K562 (cell line): ENCODE results near the gene CCNL2. TPM values are rescaled to one million over a fixed set of nuclear protein-coding genes. Genes with fewer than 3 reads are reported as not detected.

Experiments used
- CXXC5 ChIP-seq: fragments of 250-450 bp; sonication (Bioruptor Pico); IDR thresholded peaks from 2 replicates; pipeline ENCODE4 v1.8.0; 2022; ENCODE audit warnings: inconsistent platforms, mild to moderate bottlenecking, moderate library complexity
- DNMT1 ChIP-seq: fragments of 450-650 bp; IDR thresholded peaks from 2 replicates; pipeline ENCODE4 v1.6.1; 2016; ENCODE audit warnings: antibody characterized with exemption, mild to moderate bottlenecking
- ELF1 ChIP-seq: fragments of 200-800 bp; sonication (Bioruptor generic); IDR thresholded peaks from 2 replicates; pipeline ENCODE4 v1.6.1; 2016; ENCODE audit warnings: missing genetic modification characterization, missing compliant biosample characterization
- FOXA3 ChIP-seq, 2 experiments: fragments of 450-650 bp in 1 of 2; sonication (generic) in 1 of 2; formaldehyde crosslinking; IDR thresholded peaks in 1 of 2; conservative IDR thresholded peaks in 1 of 2; 2 replicates each; pipeline versions ENCODE4 v1.4.0 to v1.8.0; 2020 to 2022; ENCODE audit warnings: mild to moderate bottlenecking in 2 of 2, missing genetic modification reagents in 1 of 2
- JUND ChIP-seq, 2 experiments: IDR thresholded peaks; 2 replicates in 1 of 2; 3 replicates in 1 of 2; pipeline ENCODE4 v1.6.1; 2011; ENCODE audit warnings: borderline replicate concordance in 2 of 2, low read depth in 2 of 2, low read length in 2 of 2, improper control_type of control experiment in 1 of 2, missing biosample characterization in 1 of 2, missing genetic modification characterization in 1 of 2, missing genetic modification reagents in 1 of 2
- NCOR1 ChIP-seq: fragments of 450-650 bp; IDR thresholded peaks from 2 replicates; pipeline ENCODE4 v1.6.1; 2016; ENCODE audit warnings: mild to moderate bottlenecking, moderate library complexity
- NFE2L1 ChIP-seq: fragments of 450-650 bp; IDR thresholded peaks from 2 replicates; pipeline ENCODE4 v1.6.1; 2016; ENCODE audit warnings: missing genetic modification characterization, low read depth, mild to moderate bottlenecking, missing compliant biosample characterization, moderate library complexity, borderline replicate concordance
- POLR3G ChIP-seq: IDR thresholded peaks from 2 replicates; pipeline ENCODE4 v1.6.1; 2011; ENCODE audit not compliant: insufficient read length, insufficient replicate concordance; ENCODE audit errors: extremely low read depth
- RBM22 ChIP-seq: fragments of 200-400 bp; formaldehyde crosslinking; IDR thresholded peaks from 2 replicates; pipeline ENCODE4 v1.6.1; 2018; ENCODE audit warnings: low read length, low read depth; ENCODE audit not compliant: poor library complexity, severe bottlenecking
- REST ChIP-seq, 2 experiments: fragments of 450-650 bp; formaldehyde crosslinking in 1 of 2; IDR thresholded peaks; 2 replicates each; pipeline versions ENCODE4 v1.4.0 to v1.6.1; 2014 to 2020; ENCODE audit warnings: mild to moderate bottlenecking in 2 of 2, borderline replicate concordance in 1 of 2, low read depth in 1 of 2
- TGIF2 ChIP-seq: sonication (generic); formaldehyde crosslinking; IDR thresholded peaks from 2 replicates; pipeline ENCODE4 v1.8.1; 2022; ENCODE audit warnings: mild to moderate bottlenecking, missing genetic modification reagents, moderate library complexity
- polyA plus RNA-seq, 8 experiments: library from polyadenylated mRNA; depleted of rRNA in 4 of 8; stranded (reverse) in 5 of 8; unstranded in 3 of 8; fragments of >200 nt; fragmentation: Nextera tagmentation in 2 of 8; fragmentation: Illumina TruSeq in 1 of 8; extraction: Ambion mirVana in 2 of 8; extraction: Trizol in 1 of 8; gene quantifications; 2 replicates each; pipeline versions ENCODE4 v1.2.1 to v1.2.3, GENCODE V29; 2011 to 2014; ENCODE audit warnings: inconsistent platforms in 1 of 8, missing spikeins in 1 of 8
- total RNA-seq, 7 experiments: library from RNA; depleted of rRNA in 6 of 7; stranded (reverse); fragments of >200 nt in 6 of 7; fragmentation: Illumina TruSeq in 2 of 7; extraction: Trizol in 2 of 7; gene quantifications; 2 replicates each; pipeline versions ENCODE4 v1.2.1 to v1.2.3, GENCODE V29; 2011 to 2021; ENCODE audit warnings: low replicate concordance in 1 of 7
- TF ChIP-seq, protein P1 (sequence below): IDR thresholded peaks from 3 replicates; pipeline ENCODE4 v1.6.1; 2011; ENCODE audit warnings: borderline replicate concordance, mild to moderate bottlenecking; ENCODE audit not compliant: insufficient read length, insufficient read depth
- TF ChIP-seq, protein P2 (sequence below): sonication (generic); formaldehyde crosslinking; IDR thresholded peaks from 2 replicates; pipeline ENCODE4 v1.4.0; 2020; ENCODE audit warnings: mild to moderate bottlenecking, missing genetic modification reagents

The CCNL2 gene
- total and polyA plus RNA-seq, 9 of the 15 experiments (the other 6 are each of a cell fraction or from before 2014, with no cell fraction given): 2.8 to 287 (median 94.5) TPM

DNA sequence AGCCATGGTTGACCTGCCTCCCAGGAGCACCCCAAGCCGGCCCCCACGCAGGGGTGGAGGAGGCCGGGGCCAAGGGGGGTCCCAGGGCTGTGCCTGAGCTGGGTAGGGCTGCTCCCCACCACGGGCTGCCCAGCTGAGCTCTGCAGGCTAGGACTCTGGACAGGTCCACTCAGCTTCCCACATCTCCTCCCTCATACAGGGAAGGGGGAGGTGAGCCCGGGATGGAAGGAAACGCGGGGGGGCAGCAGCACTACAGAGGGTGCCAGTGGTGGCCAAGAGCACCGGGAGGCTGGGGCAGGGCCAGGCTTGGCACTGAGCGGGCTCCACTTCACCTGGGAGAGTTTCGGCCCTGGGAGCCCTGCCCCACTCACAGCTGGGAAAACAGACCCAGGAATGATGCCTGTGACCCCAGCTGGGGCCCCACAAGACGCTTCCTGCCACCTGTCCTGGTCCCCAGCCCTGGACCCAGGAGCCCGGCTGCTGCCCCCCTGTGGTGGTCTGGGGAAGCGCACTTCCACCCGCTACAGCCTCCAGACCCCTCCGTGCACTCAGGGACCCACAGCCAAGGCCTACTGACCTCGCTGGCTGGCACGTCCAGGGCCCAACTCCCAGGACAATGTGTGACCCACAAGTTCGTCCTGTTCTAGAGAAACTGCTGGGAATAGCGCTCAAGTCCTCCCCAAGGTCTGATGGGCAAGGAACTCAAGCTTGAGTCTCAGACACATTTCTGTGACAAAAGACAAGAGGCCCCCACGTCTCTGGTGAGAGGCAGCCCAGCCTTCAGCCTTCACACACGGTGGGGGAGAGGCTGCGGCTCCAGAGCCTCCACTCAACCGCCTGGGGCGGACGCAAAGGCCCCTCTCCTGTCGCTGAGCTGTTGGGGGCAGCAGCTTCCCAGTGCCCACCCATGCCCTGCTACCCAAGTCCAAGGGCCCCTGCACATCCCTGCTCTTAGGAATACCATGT lies 27.1 kb downstream of the CCNL2 start (continued):
- TF ChIP-seq, protein P1, sequence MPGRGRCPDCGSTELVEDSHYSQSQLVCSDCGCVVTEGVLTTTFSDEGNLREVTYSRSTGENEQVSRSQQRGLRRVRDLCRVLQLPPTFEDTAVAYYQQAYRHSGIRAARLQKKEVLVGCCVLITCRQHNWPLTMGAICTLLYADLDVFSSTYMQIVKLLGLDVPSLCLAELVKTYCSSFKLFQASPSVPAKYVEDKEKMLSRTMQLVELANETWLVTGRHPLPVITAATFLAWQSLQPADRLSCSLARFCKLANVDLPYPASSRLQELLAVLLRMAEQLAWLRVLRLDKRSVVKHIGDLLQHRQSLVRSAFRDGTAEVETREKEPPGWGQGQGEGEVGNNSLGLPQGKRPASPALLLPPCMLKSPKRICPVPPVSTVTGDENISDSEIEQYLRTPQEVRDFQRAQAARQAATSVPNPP: no peak
- TF ChIP-seq DNMT1 (no peak), JUND (IDR thresholded peaks at IDR 0.05; ENCODE audit: borderline replicate concordance, low read depth, low read length) (peak; percentile 11; the same call in 1 of the 2 replicates), JUND (tag; IDR thresholded peaks at IDR 0.05; ENCODE audit: borderline replicate concordance, low read depth, low read length) (no peak), NFE2L1 (tag) (no peak), REST (IDR thresholded peaks at IDR 0.05; ENCODE audit: borderline replicate concordance) (peak; percentile 64; the same call in 1 of the 2 replicates), REST (CRISPR knock-in tag; IDR thresholded peaks at IDR 0.05; ENCODE audit: low read depth) (no peak; the same call in 1 of the 2 replicates), TGIF2 (CRISPR knock-in tag) (0 out of 2 replicates have a peak, but pooled peaks have one; percentile 25), ELF1 (tag) (no peak), RBM22 (peak; percentile 80), NCOR1 (no peak), FOXA3 (CRISPR knock-in tag; conservative IDR thresholded peaks at IDR 0.05 in 1 of 2, IDR thresholded peaks at IDR 0.05 in 1 of 2) (0 out of 4 replicates have a peak, but pooled peaks of 1 of the 2 experiments have one; percentile 9), CXXC5 (peak; percentile 31; the same call in 1 of the 2 replicates), POLR3G (no peak)
- TF ChIP-seq, protein P2, sequence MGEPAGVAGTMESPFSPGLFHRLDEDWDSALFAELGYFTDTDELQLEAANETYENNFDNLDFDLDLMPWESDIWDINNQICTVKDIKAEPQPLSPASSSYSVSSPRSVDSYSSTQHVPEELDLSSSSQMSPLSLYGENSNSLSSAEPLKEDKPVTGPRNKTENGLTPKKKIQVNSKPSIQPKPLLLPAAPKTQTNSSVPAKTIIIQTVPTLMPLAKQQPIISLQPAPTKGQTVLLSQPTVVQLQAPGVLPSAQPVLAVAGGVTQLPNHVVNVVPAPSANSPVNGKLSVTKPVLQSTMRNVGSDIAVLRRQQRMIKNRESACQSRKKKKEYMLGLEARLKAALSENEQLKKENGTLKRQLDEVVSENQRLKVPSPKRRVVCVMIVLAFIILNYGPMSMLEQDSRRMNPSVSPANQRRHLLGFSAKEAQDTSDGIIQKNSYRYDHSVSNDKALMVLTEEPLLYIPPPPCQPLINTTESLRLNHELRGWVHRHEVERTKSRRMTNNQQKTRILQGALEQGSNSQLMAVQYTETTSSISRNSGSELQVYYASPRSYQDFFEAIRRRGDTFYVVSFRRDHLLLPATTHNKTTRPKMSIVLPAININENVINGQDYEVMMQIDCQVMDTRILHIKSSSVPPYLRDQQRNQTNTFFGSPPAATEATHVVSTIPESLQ (CRISPR knock-in tag): no peak
